K562 (cell line): ENCODE results near the gene MALAT1. TPM values are rescaled to one million over a fixed set of nuclear protein-coding genes. Genes with fewer than 3 reads are reported as not detected.
A peak's percentile ranks its signal among the peaks of the same experiment; 100 is the strongest.

ENCODE experiments used
- AFF1 ChIP-seq, 2 experiments: fragments of 450-650 bp; IDR thresholded peaks; 2 replicates each; pipeline ENCODE4 v1.6.1; 2018; ENCODE audit warnings: mild to moderate bottlenecking in 2 of 2, low read depth in 1 of 2; ENCODE audit not compliant: partially characterized antibody in 2 of 2
- ARID3A ChIP-seq: IDR thresholded peaks from 2 replicates; pipeline ENCODE4 v1.6.1; 2012; ENCODE audit warnings: low read depth, low read length, improper control_type of control experiment, borderline replicate concordance
- ATF4 ChIP-seq: fragments of 450-650 bp; formaldehyde crosslinking; IDR thresholded peaks from 2 replicates; pipeline ENCODE4 v1.4.0; 2022; ENCODE audit warnings: mild to moderate bottlenecking, moderate library complexity
- ELK1 ChIP-seq: sonication (generic); formaldehyde crosslinking; IDR thresholded peaks from 2 replicates; pipeline ENCODE4 v1.8.1; 2022; ENCODE audit warnings: missing genetic modification reagents
- ESRRA ChIP-seq: fragments of 450-650 bp; IDR thresholded peaks from 2 replicates; pipeline ENCODE4 v1.6.1; 2014; ENCODE audit warnings: low read depth, mild to moderate bottlenecking, moderate library complexity, borderline replicate concordance
- ETV5 ChIP-seq: sonication (generic); formaldehyde crosslinking; IDR thresholded peaks from 2 replicates; pipeline ENCODE4 v1.4.0; 2020; ENCODE audit warnings: low read depth, mild to moderate bottlenecking, missing genetic modification reagents
- FOXJ3 ChIP-seq: sonication (generic); formaldehyde crosslinking; IDR thresholded peaks from 2 replicates; pipeline ENCODE4 v1.4.0; 2020; ENCODE audit warnings: mild to moderate bottlenecking, missing genetic modification reagents
- L3MBTL2 ChIP-seq: fragments of 450-650 bp; IDR thresholded peaks from 2 replicates; pipeline ENCODE4 v1.6.1; 2016; ENCODE audit warnings: mild to moderate bottlenecking, moderate library complexity
- MYNN ChIP-seq, 2 experiments: sonication (generic); formaldehyde crosslinking in 1 of 2; IDR thresholded peaks; 2 replicates each; pipeline versions ENCODE4 v1.5.0 to v1.6.1; 2016 to 2020; ENCODE audit warnings: antibody characterized with exemption in 1 of 2, missing genetic modification reagents in 1 of 2
- NR2F6 ChIP-seq: fragments of 450-650 bp; formaldehyde crosslinking; IDR thresholded peaks from 2 replicates; pipeline ENCODE4 v1.4.0; 2020; ENCODE audit warnings: mild to moderate bottlenecking
- RFX5 ChIP-seq: IDR thresholded peaks from 2 replicates; pipeline ENCODE4 v1.6.1; 2011; ENCODE audit warnings: low read depth, mild to moderate bottlenecking, improper control_type of control experiment, low read length
- TAF7 ChIP-seq: fragments of 450-650 bp; IDR thresholded peaks from 2 replicates; pipeline ENCODE4 v1.6.1; 2016; ENCODE audit warnings: missing genetic modification characterization, missing compliant biosample characterization
- ZBED1 ChIP-seq: IDR thresholded peaks from 2 replicates; pipeline ENCODE4 v1.6.1; 2014
- ZBTB7A ChIP-seq: IDR thresholded peaks from 2 replicates; pipeline ENCODE4 v1.6.1; 2011; ENCODE audit warnings: low read depth, mild to moderate bottlenecking, low read length, moderate library complexity, borderline replicate concordance; ENCODE audit not compliant: control insufficient read depth
- ZFP1 ChIP-seq: fragments of 450-650 bp; formaldehyde crosslinking; IDR thresholded peaks from 2 replicates; pipeline ENCODE4 v1.4.0; 2020; ENCODE audit warnings: mild to moderate bottlenecking, mixed read lengths
- ZNF444 ChIP-seq: fragments of 250-450 bp; sonication (Bioruptor Pico); IDR thresholded peaks from 2 replicates; pipeline ENCODE4 v1.4.0; 2020; ENCODE audit warnings: mild to moderate bottlenecking, moderate library complexity
- ZNF740 ChIP-seq, 3 experiments: fragments of 200-800 bp in 1 of 3; sonication (Bioruptor generic) in 1 of 3; sonication (generic) in 1 of 3; formaldehyde crosslinking in 1 of 3; IDR thresholded peaks; 2 replicates each; pipeline versions ENCODE4 v1.6.1 to v1.8.0; 2016 to 2022; ENCODE audit warnings: mild to moderate bottlenecking in 2 of 3, missing compliant biosample characterization in 2 of 3, missing genetic modification characterization in 2 of 3, missing genetic modification reagents in 1 of 3
- polyA plus RNA-seq, 8 experiments: library from polyadenylated mRNA; depleted of rRNA in 4 of 8; stranded (reverse) in 5 of 8; unstranded in 3 of 8; fragments of >200 nt; fragmentation: Nextera tagmentation in 2 of 8; fragmentation: Illumina TruSeq in 1 of 8; extraction: Ambion mirVana in 2 of 8; extraction: Trizol in 1 of 8; gene quantifications; 2 replicates each; pipeline versions ENCODE4 v1.2.1 to v1.2.3, GENCODE V29; 2011 to 2014; ENCODE audit warnings: inconsistent platforms in 1 of 8, missing spikeins in 1 of 8
- total RNA-seq, 7 experiments: library from RNA; depleted of rRNA in 6 of 7; stranded (reverse); fragments of >200 nt in 6 of 7; fragmentation: Illumina TruSeq in 2 of 7; extraction: Trizol in 2 of 7; gene quantifications; 2 replicates each; pipeline versions ENCODE4 v1.2.1 to v1.2.3, GENCODE V29; 2011 to 2021; ENCODE audit warnings: low replicate concordance in 1 of 7

MALAT1 gene
- total and polyA plus RNA-seq, 9 of the 15 experiments (the other 6 are each of a cell fraction or from before 2014, with no cell fraction given): 363 to 8,715 (median 2,351) TPM

GRCh38 chr11:65524741-65525545, 26.1 kb downstream of the MALAT1 start, which contains the start of gene SCYL1 (continued):
- TF ChIP-seq RFX5 (no peak), FOXJ3 (CRISPR knock-in tag) (no peak), NR2F6 (CRISPR knock-in tag) (no peak), ESRRA (0 out of 2 replicates have a peak, but pooled peaks have one; percentile 22), ZBED1 (no peak), ETV5 (no peak), ZBTB7A (no peak), ATF4 (no peak), TAF7 (no peak), L3MBTL2 (0 out of 2 replicates have a peak, but pooled peaks have one; percentile 26), ZFP1 (CRISPR knock-in tag) (no peak), ZNF444 (no peak), ARID3A (no peak), AFF1 (IDR thresholded peaks at IDR 0.05; ENCODE audit: low read depth in 1 of 2, partially characterized antibody in 2 of 2) (no peak), ELK1 (no peak), MYNN (IDR thresholded peaks at IDR 0.05) (no peak), MYNN (CRISPR knock-in tag; IDR thresholded peaks at IDR 0.05) (no peak), ZNF740 (CRISPR knock-in tag; IDR thresholded peaks at IDR 0.05) (no peak), ZNF740 (tag; IDR thresholded peaks at IDR 0.05) (peak in 1 of 2 experiments; percentile 95; a peak in 2 of 4 replicates)
